ENCODE measurements around the gene EXOC3L2. TPM values are rescaled to one million over a fixed set of nuclear protein-coding genes. Genes with fewer than 3 reads are reported as not detected.

The EXOC3L2 gene
- total RNA-seq, 1 experiment from 2014 or later, result not detected

DNA sequence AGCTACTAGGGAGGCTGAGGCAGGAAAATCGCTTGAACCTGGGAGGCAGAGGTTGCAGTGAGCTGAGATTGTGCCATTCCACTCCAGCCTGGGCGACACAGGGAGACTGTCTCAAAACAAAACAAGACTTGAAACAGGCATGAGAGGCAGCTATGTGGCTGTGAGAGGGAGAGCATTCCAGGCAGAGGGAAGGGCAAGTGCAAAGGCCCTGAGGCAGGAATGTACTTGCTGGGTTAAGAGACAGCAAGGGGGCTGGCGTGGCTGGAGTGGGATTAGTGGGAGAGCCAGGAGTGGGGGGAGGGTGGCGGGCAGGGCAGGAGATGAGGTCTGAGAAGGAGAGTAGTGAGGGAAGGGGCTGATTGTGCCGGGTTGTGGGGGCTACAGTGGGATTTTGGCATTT lies 21.3 kb downstream of the EXOC3L2 start:
- Histone ChIP-seq H3K4me1 (ENCODE audit: control insufficient read depth in 1 of 2, insufficient read depth in 2 of 2, low read length in 2 of 2) (no peaks in the 10 kb centered on the region), H3K4me3 (replicated peaks in 1 of 2; ENCODE audit: low read depth in 1 of 2, low read length in 2 of 2) (no peak overlapping the region), H3K79me2 (ENCODE audit: insufficient read depth, low read length) (no peaks in the 10 kb centered on the region), H3K9ac (ENCODE audit: low read length) (no peak overlapping the region), H3K27me3 (ENCODE audit: insufficient read depth, low read length) (no peaks in the 10 kb centered on the region), H3K9me3 (ENCODE audit: control insufficient read depth in 1 of 2, insufficient read depth in 1 of 2, low read depth in 1 of 2, low read length in 2 of 2) (no peaks in the 10 kb centered on the region), H3K9me2 (ENCODE audit: insufficient read depth) (no peaks in the 10 kb centered on the region), H3K36me3 (ENCODE audit: control insufficient read depth in 1 of 2, insufficient read depth in 2 of 2, low read length in 2 of 2) (no peaks in the 10 kb centered on the region), H3K27ac (ENCODE audit: low read depth, low read length) (no peak overlapping the region), H3K4me2 (ENCODE audit: low read length) (no peak overlapping the region), H2AFZ (ENCODE audit: low read depth, low read length, poor library complexity, severe bottlenecking) (no peak overlapping the region), H4K20me1 (ENCODE audit: insufficient read depth) (no peaks in the 10 kb centered on the region)
- intact Hi-C loops (cut with micrococcal nuclease), result no loop called here
- DNase-seq (ENCODE audit: low read depth, low spot score) (no peak), ATAC-seq (no peak)
- TF ChIP-seq EGR1 (IDR thresholded peaks at IDR 0.05; ENCODE audit: low read depth) (no peak), ZNF274 (IDR thresholded peaks at IDR 0.05; ENCODE audit: low read depth, low read length) (no peak)
- RAD21 ChIA-PET (ENCODE audit: low non-redundant PET in 1 of 2, low total read pairs in 2 of 2, uncharacterized antibody in 2 of 2, unreplicated experiment in 2 of 2), result no interaction called here
- BruUV-seq (replicated peaks), result no TSS peak
- CTCF ChIA-PET, result no interaction called here
- POLR2A ChIA-PET, result no interaction called here

DNA sequence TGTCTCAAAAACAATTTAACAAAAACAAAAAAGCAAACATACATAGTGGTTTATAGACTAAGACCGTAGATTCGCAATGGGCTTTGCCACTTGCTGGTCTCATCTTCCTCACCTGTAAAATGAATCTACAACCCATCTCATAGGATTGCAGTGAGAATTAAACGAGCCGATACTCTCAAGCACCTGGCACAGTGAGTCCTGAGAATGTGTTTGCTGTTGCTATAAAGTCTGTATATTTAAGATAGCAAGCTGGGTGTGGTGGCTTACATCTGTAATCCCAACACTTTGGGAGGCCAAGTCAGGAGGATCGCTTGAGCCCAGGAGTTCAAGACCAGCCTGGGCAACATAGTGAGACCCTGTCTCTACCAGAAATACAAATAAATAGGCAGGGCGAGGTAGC lies 22.5 kb downstream of the EXOC3L2 start:
- Histone ChIP-seq H3K27ac (ENCODE audit: low read depth, low read length) (no peak overlapping the region), H2AFZ (ENCODE audit: low read depth, low read length, poor library complexity, severe bottlenecking) (no peak overlapping the region), H4K20me1 (ENCODE audit: insufficient read depth) (no peaks in the 10 kb centered on the region), H3K4me2 (ENCODE audit: low read length) (no peak overlapping the region), H3K27me3 (ENCODE audit: insufficient read depth, low read length) (no peaks in the 10 kb centered on the region), H3K79me2 (ENCODE audit: insufficient read depth, low read length) (no peaks in the 10 kb centered on the region), H3K9ac (ENCODE audit: low read length) (no peak overlapping the region), H3K36me3 (ENCODE audit: control insufficient read depth in 1 of 2, insufficient read depth in 2 of 2, low read length in 2 of 2) (no peaks in the 10 kb centered on the region), H3K4me3 (replicated peaks in 1 of 2; ENCODE audit: low read depth in 1 of 2, low read length in 2 of 2) (no peak overlapping the region), H3K9me3 (ENCODE audit: control insufficient read depth in 1 of 2, insufficient read depth in 1 of 2, low read depth in 1 of 2, low read length in 2 of 2) (no peaks in the 10 kb centered on the region), H3K4me1 (ENCODE audit: control insufficient read depth in 1 of 2, insufficient read depth in 2 of 2, low read length in 2 of 2) (no peaks in the 10 kb centered on the region), H3K9me2 (ENCODE audit: insufficient read depth) (no peaks in the 10 kb centered on the region)
- no peak for ATAC-seq
- no TSS peak for BruUV-seq (replicated peaks)
- no peak for DNase-seq (ENCODE audit: low read depth, low spot score)
- POLR2A ChIA-PET, result no interaction called here
- intact Hi-C loops (cut with micrococcal nuclease), result no loop called here
- RAD21 ChIA-PET (ENCODE audit: low non-redundant PET in 1 of 2, low total read pairs in 2 of 2, uncharacterized antibody in 2 of 2, unreplicated experiment in 2 of 2), result no interaction called here
- CTCF ChIA-PET, result no interaction called here
- TF ChIP-seq SIN3A (IDR thresholded peaks at IDR 0.05; ENCODE audit: low read depth) (no peak), SRF (IDR thresholded peaks at IDR 0.05; ENCODE audit: low read depth) (no peak)

Data from HCT116 (cell line).